IPS DF 6.9 (cell line): ENCODE data around the gene RPL39L.
"Not testable (repeated sequence)": the region's sequence is repeated elsewhere in the genome, so short reads cannot be mapped to it uniquely, and the experiment has no call there.

Experiments used
- DNase-seq: peaks from one replicate; pipeline ENCODE4 v3.0.0-alpha.2; 2013; ENCODE audit warnings: low read depth, low spot score
- H3K27ac ChIP-seq: one replicate; pipeline ENCODE4 v1.5.1; 2013; ENCODE audit warnings: low read length, control low read depth
- H3K27me3 ChIP-seq: 2 replicates; pipeline ENCODE4 v1.6.1; 2013; ENCODE audit warnings: mild to moderate bottlenecking, low read length; ENCODE audit not compliant: control insufficient read depth, insufficient read depth
- H3K36me3 ChIP-seq: 2 replicates; pipeline ENCODE4 v1.6.1; 2013; ENCODE audit warnings: low read length; ENCODE audit not compliant: control insufficient read depth, insufficient read depth
- H3K4me1 ChIP-seq: 2 replicates; pipeline ENCODE4 v1.6.1; 2013; ENCODE audit warnings: low read length; ENCODE audit not compliant: control insufficient read depth, insufficient read depth
- H3K4me3 ChIP-seq: 2 replicates; pipeline ENCODE4 v1.5.1; 2013; ENCODE audit warnings: mild to moderate bottlenecking, low read length
- H3K9me3 ChIP-seq: 2 replicates; pipeline ENCODE4 v1.6.1; 2013; ENCODE audit warnings: low read length, inconsistent platforms; ENCODE audit not compliant: control insufficient read depth, insufficient read depth
- WGBS: extraction: QIAGEN DNeasy Blood & Tissue Kit; methylation state at CpG from one replicate; pipeline ENCODE4 v1.1.7; 2013; ENCODE audit warnings: mixed read lengths, missing lambda C conversion rate; ENCODE audit not compliant: insufficient read length, insufficient coverage; 5-methylcytosine and 5-hydroxymethylcytosine counted together

Gene RPL39L

GRCh38 chr3:187139895-187140253 lies 578 bp upstream of the RPL39L start:
- no peak for DNase-seq
- Histone ChIP-seq H3K9me3 (peaks cover under 1% of the 10 kb centered on the region; the same call in 1 of the 2 replicates), H3K36me3 (no peaks in the 10 kb centered on the region), H3K27ac (no peak overlapping the region), H3K27me3 (no peaks in the 10 kb centered on the region), H3K4me3 (no peak overlapping the region; the same call in 1 of the 2 replicates), H3K4me1 (no peaks in the 10 kb centered on the region)
- WGBS = no CpG with 5 or more reads among the region's 3 CpGs

DNA sequence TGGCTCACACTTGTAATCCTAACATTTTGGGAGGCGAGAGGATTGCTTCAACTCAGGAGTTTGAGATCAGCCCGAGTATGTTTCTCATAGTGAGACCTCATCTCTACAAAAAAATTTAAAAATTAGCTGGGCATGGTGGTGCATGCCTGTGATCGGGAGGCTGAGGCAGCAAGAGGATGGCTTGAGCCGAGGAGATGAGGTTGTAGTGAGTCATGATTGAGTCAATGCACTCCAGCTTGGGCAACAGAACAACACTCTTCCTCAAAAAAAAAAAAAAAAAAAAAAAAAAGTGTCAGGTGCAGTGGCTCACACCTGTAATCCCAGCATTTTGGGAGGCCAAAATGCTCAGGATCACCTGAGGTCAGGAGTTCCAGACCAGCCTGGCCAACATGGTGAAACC lies 2.4 kb downstream of the RPL39L start:
- no peaks in the 10 kb centered on the region for H3K27me3 ChIP-seq
- no peak overlapping the region for H3K27ac ChIP-seq
- WGBS = no CpG with 5 or more reads among the region's 4 CpGs
- no peaks in the 10 kb centered on the region for H3K4me1 ChIP-seq
- H3K36me3 ChIP-seq = no peaks in the 10 kb centered on the region
- no peaks in the 10 kb centered on the region for H3K9me3 ChIP-seq
- no peak for DNase-seq
- H3K4me3 ChIP-seq = no peak overlapping the region

GRCh38 chr3:187136337-187136736 lies 3.0 kb downstream of the RPL39L start:
- Histone ChIP-seq H3K27me3 (no peaks in the 10 kb centered on the region), H3K36me3 (no peaks in the 10 kb centered on the region), H3K4me3 (no peak overlapping the region), H3K4me1 (no peaks in the 10 kb centered on the region), H3K9me3 (no peaks in the 10 kb centered on the region), H3K27ac (no peak overlapping the region)
- WGBS = no CpG with 5 or more reads among the region's 1 CpG
- no peak for DNase-seq

- not testable (repeated sequence) for H3K4me3 ChIP-seq, H3K27ac ChIP-seq, H3K4me1 ChIP-seq, H3K9me3 ChIP-seq, DNase-seq, H3K36me3 ChIP-seq, H3K27me3 ChIP-seq
- no CpG with 5 or more reads among the region's 11 CpGs for WGBS
These were observed 4.1 kb downstream of the RPL39L start for GRCh38 chr3:187135172-187135690.

DNA sequence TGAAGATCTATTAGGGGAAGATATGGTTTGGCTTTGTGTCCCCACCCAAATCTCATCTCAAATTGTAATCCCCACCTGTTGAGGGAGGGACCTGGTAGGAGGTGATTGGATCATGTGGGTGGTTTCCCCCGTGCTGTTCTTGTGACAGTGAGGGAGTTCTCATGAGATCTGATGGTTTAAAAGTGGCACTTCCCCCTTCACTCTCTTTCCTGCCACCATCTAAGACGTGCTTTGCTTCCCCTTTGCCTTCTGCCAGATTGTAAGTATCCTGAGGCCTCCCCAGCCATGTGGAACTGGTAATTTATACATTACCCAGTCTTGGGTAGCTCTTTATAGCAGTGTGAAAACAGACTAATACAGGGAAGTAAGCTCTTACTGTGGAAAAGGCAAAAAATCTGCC lies 6.1 kb downstream of the RPL39L start:
- WGBS = no CpG with 5 or more reads among the region's 2 CpGs
- H3K9me3 ChIP-seq, H3K27me3 ChIP-seq, H3K4me3 ChIP-seq, H3K27ac ChIP-seq, H3K4me1 ChIP-seq, DNase-seq, H3K36me3 ChIP-seq: not testable (repeated sequence)

DNA sequence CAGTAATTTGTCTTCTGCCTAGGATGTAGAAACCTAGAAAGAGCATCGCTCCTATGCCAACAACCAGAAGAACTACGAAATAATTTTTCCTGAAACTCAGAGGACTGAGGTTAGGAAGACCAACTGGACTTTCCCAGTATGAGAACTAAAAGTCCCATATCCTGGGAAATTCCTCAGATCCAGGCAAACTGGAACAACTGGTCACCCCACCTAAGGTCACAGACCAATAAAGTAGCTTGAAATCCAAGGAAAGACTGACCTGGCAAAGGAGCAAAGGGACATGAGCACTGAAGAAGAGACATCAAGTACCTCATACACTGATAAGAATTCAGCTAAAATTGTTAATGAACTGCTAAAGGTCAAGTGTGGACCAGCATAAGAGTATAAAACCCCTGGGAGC lies 6.6 kb downstream of the RPL39L start:
- Histone ChIP-seq H3K36me3 (no peaks in the 10 kb centered on the region), H3K27ac (no peak overlapping the region), H3K27me3 (no peaks in the 10 kb centered on the region), H3K4me1 (no peaks in the 10 kb centered on the region), H3K9me3 (no peaks in the 10 kb centered on the region), H3K4me3 (no peak overlapping the region)
- no peak for DNase-seq
- no CpG with 5 or more reads among the region's 2 CpGs for WGBS

DNA sequence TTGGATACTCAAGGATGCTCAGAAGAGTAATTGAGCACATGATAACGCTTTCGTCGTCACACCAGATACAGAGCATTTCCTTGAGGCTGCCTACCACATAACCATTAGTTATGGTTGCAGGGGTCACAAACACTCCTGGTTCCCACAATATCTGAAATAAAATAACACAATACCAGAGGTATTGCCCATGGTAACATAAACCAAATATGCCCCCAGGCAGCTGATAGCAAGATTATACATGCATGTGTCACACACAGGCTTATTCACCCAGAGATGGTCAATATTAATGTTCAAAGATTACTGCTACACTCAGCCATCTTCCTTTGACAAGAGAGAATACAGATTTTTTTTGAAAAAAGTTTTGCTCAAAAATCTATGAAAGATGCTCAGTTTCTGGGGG lies 7.3 kb downstream of the RPL39L start:
- no peaks in the 10 kb centered on the region for H3K27me3 ChIP-seq
- DNase-seq = no peak
- H3K9me3 ChIP-seq = no peaks in the 10 kb centered on the region
- no peak overlapping the region for H3K4me3 ChIP-seq
- H3K36me3 ChIP-seq = no peaks in the 10 kb centered on the region
- H3K27ac ChIP-seq = no peak overlapping the region
- H3K4me1 ChIP-seq = no peaks in the 10 kb centered on the region
- no CpG with 5 or more reads among the region's 3 CpGs for WGBS

- H3K4me3 ChIP-seq = no peak overlapping the region
- WGBS = no CpG with 5 or more reads among the region's 5 CpGs
These were observed 8.8 kb downstream of the RPL39L start for GRCh38 chr3:187130346-187131066.

GRCh38 chr3:187125319-187126031 lies 13.8 kb downstream of the RPL39L start:
- Histone ChIP-seq H3K27me3 (no peaks in the 10 kb centered on the region), H3K27ac (no peak overlapping the region), H3K36me3 (peaks cover 3% of the 10 kb centered on the region; the same call in 1 of the 2 replicates), H3K9me3 (no peaks in the 10 kb centered on the region), H3K4me1 (no peaks in the 10 kb centered on the region), H3K4me3 (no peak overlapping the region)
- no CpG with 5 or more reads among the region's 6 CpGs for WGBS
- no peak for DNase-seq

More at GRCh38 chr3:187130346-187131066, 8.8 kb downstream of the RPL39L start:
- Histone ChIP-seq H3K4me1 (no peaks in the 10 kb centered on the region), H3K9me3 (no peaks in the 10 kb centered on the region), H3K36me3 (0 out of 2 replicates have a peak, but pooled peaks cover under 1% of the 10 kb centered on the region), H3K27me3 (no peaks in the 10 kb centered on the region), H3K27ac (no peak overlapping the region)
- no peak for DNase-seq

DNA sequence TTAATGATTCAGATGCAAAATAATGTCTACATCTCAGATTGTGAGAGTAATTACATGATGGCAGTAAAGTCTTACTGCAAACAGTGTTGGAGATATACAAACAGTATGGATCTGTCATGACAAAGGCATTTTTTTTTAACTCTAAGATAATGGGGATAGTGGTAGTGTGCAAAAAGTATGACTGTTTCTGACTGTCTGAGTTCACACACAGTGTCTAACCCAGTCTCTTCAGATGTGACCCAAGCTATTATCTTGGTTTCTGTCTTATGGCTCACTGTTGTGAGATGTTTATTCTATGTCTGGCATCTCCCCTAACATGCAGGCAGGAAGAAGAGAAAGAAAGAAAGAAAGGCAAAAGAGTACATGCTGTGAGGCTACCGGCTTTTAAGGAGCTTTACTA lies 17.0 kb downstream of the RPL39L start:
- Histone ChIP-seq H3K4me1 (no peaks in the 10 kb centered on the region), H3K27me3 (no peaks in the 10 kb centered on the region), H3K36me3 (peaks cover 3% of the 10 kb centered on the region; the same call in 1 of the 2 replicates), H3K9me3 (no peaks in the 10 kb centered on the region), H3K4me3 (no peak overlapping the region), H3K27ac (no peak overlapping the region)
- no CpG with 5 or more reads among the region's 1 CpG for WGBS
- no peak for DNase-seq
